SU-DHL-6 (cell line): ENCODE results near the gene MYO7A.
A peak's percentile ranks its signal among the peaks of the same experiment; 100 is the strongest.

ENCODE experiments used
- H2AFZ ChIP-seq: fragments of 200-600 bp; sonication (generic); 2 replicates; pipeline ENCODE4 v1.6.1; 2014; ENCODE audit warnings: low read depth, mild to moderate bottlenecking, moderate library complexity, mixed read lengths, antibody characterized with exemption, low read length; ENCODE audit not compliant: severe bottlenecking
- H3F3A ChIP-seq: fragments of 200-600 bp; shearing (Covaris generic); 2 replicates; pipeline ENCODE4 v1.6.0; 2016; ENCODE audit warnings: antibody characterized with exemption, mild to moderate bottlenecking; ENCODE audit not compliant: insufficient read depth
- H3K27ac ChIP-seq: fragments of 200-600 bp; sonication (generic); 2 replicates; pipeline ENCODE4 v1.5.1; 2016; ENCODE audit warnings: low read depth, mild to moderate bottlenecking, low read length, moderate library complexity, mixed read lengths
- H3K27me3 ChIP-seq: fragments of 200-600 bp; sonication (generic), shearing (Covaris generic); 2 replicates; pipeline ENCODE4 v1.6.0; 2014; ENCODE audit warnings: mild to moderate bottlenecking, low read length
- H3K36me3 ChIP-seq: fragments of 200-600 bp; sonication (generic); 2 replicates; pipeline ENCODE4 v1.6.1; 2014; ENCODE audit warnings: mild to moderate bottlenecking, low read length, mixed read lengths
- H3K4me2 ChIP-seq: fragments of 300-600, 200-600 bp; shearing (Covaris generic), sonication (generic); 2 replicates; pipeline ENCODE4 v1.6.0; 2014; ENCODE audit warnings: low read length, low read depth, mild to moderate bottlenecking; ENCODE audit not compliant: poor library complexity, severe bottlenecking
- H3K4me3 ChIP-seq: fragments of 200-600 bp; sonication (generic); 2 replicates; pipeline ENCODE4 v1.5.1; 2014; ENCODE audit warnings: antibody characterized with exemption, low read length, mild to moderate bottlenecking, mixed read lengths; ENCODE audit not compliant: insufficient read depth, poor library complexity, severe bottlenecking
- H3K79me2 ChIP-seq: fragments of 200-600 bp; sonication (generic); 2 replicates; pipeline ENCODE4 v1.6.1; 2014; ENCODE audit warnings: mild to moderate bottlenecking, low read length, moderate library complexity; ENCODE audit not compliant: insufficient read depth
- H3K9ac ChIP-seq: fragments of 200-600 bp; sonication (generic); 2 replicates; pipeline ENCODE4 v1.7.0; 2014; ENCODE audit warnings: mild to moderate bottlenecking, low read length
- H3K9me2 ChIP-seq: fragments of 200-600 bp; sonication (generic); replicated peaks from 2 replicates; pipeline ENCODE4 v1.6.1; 2014; ENCODE audit warnings: low read length; ENCODE audit not compliant: insufficient read depth
- H3K9me3 ChIP-seq: fragments of 200-600 bp; sonication (generic); 2 replicates; pipeline ENCODE4 v1.6.1; 2014; ENCODE audit warnings: low read length, mixed read lengths; ENCODE audit not compliant: insufficient read depth
- H4K20me1 ChIP-seq: fragments of 200-600 bp; sonication (generic); 2 replicates; pipeline ENCODE4 v1.6.1; 2014; ENCODE audit warnings: low read depth, mild to moderate bottlenecking, antibody characterized with exemption, low read length, moderate library complexity, mixed read lengths
- EZH2phosphoT487 ChIP-seq: fragments of 200-600 bp; sonication (generic), shearing (Covaris generic); conservative IDR thresholded peaks from 2 replicates; pipeline ENCODE4 v1.6.1; 2018; ENCODE audit warnings: mild to moderate bottlenecking, antibody characterized with exemption, low read length, moderate library complexity, mixed read lengths
- TF ChIP-seq, protein P1 (sequence below): fragments of 200-600 bp; sonication (generic); IDR thresholded peaks from one replicate; pipeline ENCODE4 v1.5.1; 2017; ENCODE audit warnings: antibody characterized with exemption, mild to moderate bottlenecking, low read length, moderate library complexity; ENCODE audit not compliant: insufficient read depth, poor library complexity, severe bottlenecking

MYO7A gene

GRCh38 chr11:77146261-77147035 is 18.4 kb downstream of the MYO7A start:
- H3K4me2 ChIP-seq: no peak overlapping the region
- H4K20me1 ChIP-seq: no peaks in the 10 kb centered on the region
- H2AFZ ChIP-seq: no peak overlapping the region
- no peak overlapping the region for H3K9ac ChIP-seq
- H3K36me3 ChIP-seq: no peaks in the 10 kb centered on the region
- no peaks in the 10 kb centered on the region for H3K79me2 ChIP-seq
- no peaks in the 10 kb centered on the region for H3K9me2 ChIP-seq
- no peaks in the 10 kb centered on the region for H3F3A ChIP-seq
- TF ChIP-seq, protein P1, sequence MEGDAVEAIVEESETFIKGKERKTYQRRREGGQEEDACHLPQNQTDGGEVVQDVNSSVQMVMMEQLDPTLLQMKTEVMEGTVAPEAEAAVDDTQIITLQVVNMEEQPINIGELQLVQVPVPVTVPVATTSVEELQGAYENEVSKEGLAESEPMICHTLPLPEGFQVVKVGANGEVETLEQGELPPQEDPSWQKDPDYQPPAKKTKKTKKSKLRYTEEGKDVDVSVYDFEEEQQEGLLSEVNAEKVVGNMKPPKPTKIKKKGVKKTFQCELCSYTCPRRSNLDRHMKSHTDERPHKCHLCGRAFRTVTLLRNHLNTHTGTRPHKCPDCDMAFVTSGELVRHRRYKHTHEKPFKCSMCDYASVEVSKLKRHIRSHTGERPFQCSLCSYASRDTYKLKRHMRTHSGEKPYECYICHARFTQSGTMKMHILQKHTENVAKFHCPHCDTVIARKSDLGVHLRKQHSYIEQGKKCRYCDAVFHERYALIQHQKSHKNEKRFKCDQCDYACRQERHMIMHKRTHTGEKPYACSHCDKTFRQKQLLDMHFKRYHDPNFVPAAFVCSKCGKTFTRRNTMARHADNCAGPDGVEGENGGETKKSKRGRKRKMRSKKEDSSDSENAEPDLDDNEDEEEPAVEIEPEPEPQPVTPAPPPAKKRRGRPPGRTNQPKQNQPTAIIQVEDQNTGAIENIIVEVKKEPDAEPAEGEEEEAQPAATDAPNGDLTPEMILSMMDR: no peak
- no peak for TF ChIP-seq EZH2phosphoT487
- H3K27me3 ChIP-seq: no peaks in the 10 kb centered on the region
- H3K9me3 ChIP-seq: no peaks in the 10 kb centered on the region
- H3K27ac ChIP-seq: no peak overlapping the region
- no peak overlapping the region for H3K4me3 ChIP-seq

DNA sequence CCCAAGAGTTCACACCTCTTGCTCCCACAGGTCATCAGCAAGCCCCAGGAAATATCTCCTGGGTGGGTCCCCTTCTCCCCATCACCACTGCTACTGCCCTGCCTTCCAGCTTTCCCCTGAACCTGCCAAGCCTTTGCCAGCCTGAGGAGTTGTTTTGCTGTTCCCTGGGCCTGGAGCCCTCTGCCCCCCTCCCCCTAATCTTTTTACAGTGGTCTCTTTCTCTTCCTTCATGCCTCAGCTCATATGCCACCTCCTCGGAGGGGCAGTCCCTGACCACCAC is 18.9 kb downstream of the MYO7A start:
- H3K79me2 ChIP-seq: no peaks in the 10 kb centered on the region
- no peak overlapping the region for H3K9ac ChIP-seq
- H3K4me2 ChIP-seq: no peak overlapping the region
- no peaks in the 10 kb centered on the region for H3F3A ChIP-seq
- no peak overlapping the region for H3K27ac ChIP-seq
- no peak overlapping the region for H2AFZ ChIP-seq
- TF ChIP-seq, protein P1: no peak
- TF ChIP-seq EZH2phosphoT487: no peak
- H3K9me3 ChIP-seq: no peaks in the 10 kb centered on the region
- H3K36me3 ChIP-seq: no peaks in the 10 kb centered on the region
- no peaks in the 10 kb centered on the region for H3K9me2 ChIP-seq
- no peaks in the 10 kb centered on the region for H4K20me1 ChIP-seq
- H3K4me3 ChIP-seq: no peak overlapping the region
- no peaks in the 10 kb centered on the region for H3K27me3 ChIP-seq

DNA sequence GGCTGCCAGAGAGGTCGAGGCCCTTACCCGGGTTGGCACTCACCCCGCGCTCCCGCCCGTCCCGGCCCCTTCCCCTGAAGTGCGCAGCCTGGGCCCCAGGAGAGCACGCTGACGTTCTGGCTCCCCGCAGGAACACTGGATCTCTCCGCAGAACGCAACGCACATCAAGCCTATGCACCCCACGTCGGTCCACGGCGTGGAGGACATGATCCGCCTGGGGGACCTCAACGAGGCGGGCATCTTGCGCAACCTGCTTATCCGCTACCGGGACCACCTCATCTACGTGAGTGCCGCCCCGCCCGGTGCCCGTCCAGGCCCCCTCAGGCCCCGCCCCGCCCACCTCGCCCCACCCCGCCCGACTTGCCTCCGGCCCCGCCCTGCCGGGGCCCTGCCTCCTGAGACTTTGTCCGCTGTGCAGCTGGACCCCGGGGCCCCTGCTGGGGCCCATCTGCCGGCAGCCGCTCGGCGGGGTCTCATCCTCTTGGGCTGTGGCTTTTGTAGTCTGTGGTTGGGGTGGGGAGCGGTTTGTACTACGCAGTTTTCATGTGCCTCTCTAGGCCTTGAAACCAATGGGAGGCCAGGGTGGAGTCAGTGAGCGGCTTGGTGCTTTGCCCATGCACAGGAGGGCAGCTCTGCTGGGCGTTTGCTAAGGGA is 19.7 kb downstream of the MYO7A start:
- no peak overlapping the region for H3K4me3 ChIP-seq

More for the DNA sequence above, 19.7 kb downstream of the MYO7A start:
- no peaks in the 10 kb centered on the region for H3K36me3 ChIP-seq
- no peaks in the 10 kb centered on the region for H3K79me2 ChIP-seq
- TF ChIP-seq EZH2phosphoT487: no peak
- no peak overlapping the region for H3K9ac ChIP-seq
- H4K20me1 ChIP-seq: no peaks in the 10 kb centered on the region
- H3K27me3 ChIP-seq: no peaks in the 10 kb centered on the region
- H3K4me2 ChIP-seq: peak overlapping the region; percentile 13
- H2AFZ ChIP-seq: no peak overlapping the region
- no peak overlapping the region for H3K27ac ChIP-seq
- no peaks in the 10 kb centered on the region for H3K9me2 ChIP-seq
- H3F3A ChIP-seq: no peaks in the 10 kb centered on the region
- no peaks in the 10 kb centered on the region for H3K9me3 ChIP-seq
